Measurements from ENCODE around the gene STEAP1. TPM values are rescaled to one million over a fixed set of nuclear protein-coding genes. Genes with fewer than 3 reads are reported as not detected.

STEAP1 gene
- total and polyA plus RNA-seq, 9 of the 15 experiments (the other 6 are each of a cell fraction or from before 2014, with no cell fraction given): 2.7 to 6.8 (median 5.1) TPM

- TF ChIP-seq RREB1 (CRISPR knock-in tag; IDR thresholded peaks at IDR 0.05) (no peak), POLR2AphosphoS2 (IDR thresholded peaks at IDR 0.05; ENCODE audit: low read length) (no peak), ZNF384 (IDR thresholded peaks at IDR 0.05; ENCODE audit: low read depth, low read length) (no peak), TRIM28 (IDR thresholded peaks at IDR 0.05) (no peak), FOSL1 (tag; conservative IDR thresholded peaks at IDR 0.05) (no peak)
Measured at GRCh38 chr7:90194911-90195809, 40.9 kb downstream of the STEAP1 start (continued).
